HCT116 (cell line): ENCODE measurements around the gene ZNF584.

Experiments
- EZH2 ChIP-seq: fragments of 200-600 bp; sonication (generic); IDR thresholded peaks from 2 replicates; pipeline ENCODE4 v1.6.1; 2017; ENCODE audit warnings: antibody characterized with exemption, mixed run types
- MAX ChIP-seq: IDR thresholded peaks from 2 replicates; pipeline ENCODE4 v1.6.1; 2012
- TF ChIP-seq, protein P1 (sequence below), 3 experiments: fragments of 200-600 bp in 1 of 3; sonication (generic) in 1 of 3; IDR thresholded peaks in 2 of 3; conservative IDR thresholded peaks in 1 of 3; 2 replicates each; pipeline ENCODE4 v1.5.1; 2012 to 2017; ENCODE audit warnings: low read depth in 2 of 3, low read length in 2 of 3, antibody characterized with exemption in 1 of 3, borderline replicate concordance in 1 of 3, control low read depth in 1 of 3, mild to moderate bottlenecking in 1 of 3, mixed read lengths in 1 of 3, mixed run types in 1 of 3, moderate library complexity in 1 of 3; ENCODE audit not compliant: insufficient read depth in 1 of 3

DNA sequence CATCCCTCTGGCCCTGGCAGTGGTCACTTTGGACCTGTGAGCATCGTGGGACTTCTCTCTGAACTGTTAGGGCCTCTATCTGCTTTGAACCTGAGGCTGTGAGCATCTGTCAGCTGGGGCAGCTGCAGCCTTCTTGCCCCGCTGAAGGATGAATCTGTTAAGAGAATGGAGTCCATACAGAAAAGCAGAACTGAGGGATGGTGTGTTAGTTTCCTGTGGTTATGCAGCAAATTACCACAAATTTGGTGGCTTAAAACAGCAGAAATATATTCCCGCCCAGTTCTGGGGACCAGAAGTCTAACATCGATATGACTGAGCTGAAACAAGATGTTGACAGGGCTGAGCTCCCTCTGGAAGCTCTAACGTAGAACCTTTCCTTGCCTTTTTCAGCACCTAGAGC is 44.3 kb upstream of the ZNF584 start:
- TF ChIP-seq MAX: no peak
- TF ChIP-seq, protein P1, sequence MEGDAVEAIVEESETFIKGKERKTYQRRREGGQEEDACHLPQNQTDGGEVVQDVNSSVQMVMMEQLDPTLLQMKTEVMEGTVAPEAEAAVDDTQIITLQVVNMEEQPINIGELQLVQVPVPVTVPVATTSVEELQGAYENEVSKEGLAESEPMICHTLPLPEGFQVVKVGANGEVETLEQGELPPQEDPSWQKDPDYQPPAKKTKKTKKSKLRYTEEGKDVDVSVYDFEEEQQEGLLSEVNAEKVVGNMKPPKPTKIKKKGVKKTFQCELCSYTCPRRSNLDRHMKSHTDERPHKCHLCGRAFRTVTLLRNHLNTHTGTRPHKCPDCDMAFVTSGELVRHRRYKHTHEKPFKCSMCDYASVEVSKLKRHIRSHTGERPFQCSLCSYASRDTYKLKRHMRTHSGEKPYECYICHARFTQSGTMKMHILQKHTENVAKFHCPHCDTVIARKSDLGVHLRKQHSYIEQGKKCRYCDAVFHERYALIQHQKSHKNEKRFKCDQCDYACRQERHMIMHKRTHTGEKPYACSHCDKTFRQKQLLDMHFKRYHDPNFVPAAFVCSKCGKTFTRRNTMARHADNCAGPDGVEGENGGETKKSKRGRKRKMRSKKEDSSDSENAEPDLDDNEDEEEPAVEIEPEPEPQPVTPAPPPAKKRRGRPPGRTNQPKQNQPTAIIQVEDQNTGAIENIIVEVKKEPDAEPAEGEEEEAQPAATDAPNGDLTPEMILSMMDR (IDR thresholded peaks at IDR 0.05 in 2 of 3, conservative IDR thresholded peaks at IDR 0.05 in 1 of 3; ENCODE audit: borderline replicate concordance in 1 of 3, insufficient read depth in 1 of 3, low read depth in 2 of 3, low read length in 2 of 3): no peak
- no peak for TF ChIP-seq EZH2
